ENCODE data around the gene AKT1S1. TPM values are rescaled to one million over a fixed set of nuclear protein-coding genes. Genes with fewer than 3 reads are reported as not detected.

The AKT1S1 gene
- total RNA-seq, 4 donors from 2014 or later: 23.8 to 56.8 (median 43.4) TPM

- Histone ChIP-seq H3K36me3 (peaks cover 0 to 11% of the 10 kb centered on the region in 2 donors), H3K27me3 (no peaks in the 10 kb centered on the region), H3K4me3 (peak overlapping the region; percentile 40 to 58 (median 55)), H3K9me3 (no peaks in the 10 kb centered on the region), H3K4me1 (peaks cover 48 to 50% of the 10 kb centered on the region in 2 donors), H3K27ac (peak overlapping the region; percentile 96 to 99 (median 98))
- ATAC-seq (peak in 1 of 2 donors; percentile 5), DNase-seq (no peak)
- in situ Hi-C loops (cut with MboI; ENCODE audit: low sequenced_read_pairs in 4 of 4) (no loop called here), intact Hi-C loops (cut with DNase I; ENCODE audit: low total_unique reads) (no loop called here)
- TF ChIP-seq CTCF (IDR thresholded peaks at IDR 0.05 in 4 of 5, conservative IDR thresholded peaks at IDR 0.05 in 1 of 5) (no peak), POLR2A (IDR thresholded peaks at IDR 0.05) (no peak)
Observed at GRCh38 chr19:49869009-49869483, 8.1 kb downstream of the AKT1S1 start.

- H3K27me3 ChIP-seq: no peaks in the 10 kb centered on the region
- intact Hi-C loops (cut with DNase I; ENCODE audit: low total_unique reads): loop anchor here (1.0 to 2.0 kb wide), 3 partner anchors 9 to 191 kb away; partner anchors contain the start of gene PTOV1
- H3K4me1 ChIP-seq: peaks cover 45 to 47% of the 10 kb centered on the region in 2 donors
- H3K4me3 ChIP-seq: peak within 1 kb of the TSS; percentile 73 to 99 (median 88)
- TF ChIP-seq CTCF (IDR thresholded peaks at IDR 0.05 in 4 of 5, conservative IDR thresholded peaks at IDR 0.05 in 1 of 5): no peak
- peak; percentile 69 to 72 for TF ChIP-seq POLR2A (IDR thresholded peaks at IDR 0.05)
- ATAC-seq (peak; percentile 66 to 69), DNase-seq (peak; percentile 83 to 84)
- in situ Hi-C loops (cut with MboI; ENCODE audit: low sequenced_read_pairs in 4 of 4): no loop called here
- peaks cover 0 to 15% of the 10 kb centered on the region in 2 donors for H3K36me3 ChIP-seq
- peak within 1 kb of the TSS; percentile 96 to 99 (median 98) for H3K27ac ChIP-seq
- H3K9me3 ChIP-seq: no peaks in the 10 kb centered on the region
Observed at GRCh38 chr19:49866933-49867782, 10.0 kb downstream of the AKT1S1 start, which contains the start of gene PNKP. Gene PNKP, minus strand, starts transcription at chr19:49867576. Its CDS starts 372 bp downstream, at chr19:49867204.

- no peaks in the 10 kb centered on the region for H3K27me3 ChIP-seq
- no peak for ATAC-seq
- intact Hi-C loops (cut with DNase I; ENCODE audit: low total_unique reads): no loop called here
- H3K9me3 ChIP-seq: no peaks in the 10 kb centered on the region
- no peak overlapping the region for H3K4me3 ChIP-seq
- in situ Hi-C loops (cut with MboI; ENCODE audit: low sequenced_read_pairs in 4 of 4): no loop called here
- DNase-seq: no peak
- H3K4me1 ChIP-seq: peaks cover 36 to 37% of the 10 kb centered on the region in 2 donors
- H3K36me3 ChIP-seq: peaks cover 0 to 28% of the 10 kb centered on the region in 2 donors
- TF ChIP-seq CTCF (IDR thresholded peaks at IDR 0.05 in 4 of 5, conservative IDR thresholded peaks at IDR 0.05 in 1 of 5): no peak
- no peak for TF ChIP-seq POLR2A (IDR thresholded peaks at IDR 0.05)
- peak overlapping the region in 3 of 4 donors; percentile 56 to 99 (median 98) for H3K27ac ChIP-seq
Observed at GRCh38 chr19:49864890-49865289, 12.3 kb downstream of the AKT1S1 start.

- Histone ChIP-seq H3K36me3 (peaks cover 0 to 33% of the 10 kb centered on the region in 2 donors), H3K27ac (no peak overlapping the region), H3K4me1 (peaks cover 33% of the 10 kb centered on the region in 2 donors), H3K27me3 (no peaks in the 10 kb centered on the region), H3K9me3 (no peaks in the 10 kb centered on the region), H3K4me3 (no peak overlapping the region)
- DNase-seq (no peak), ATAC-seq (no peak)
- intact Hi-C loops (cut with DNase I; ENCODE audit: low total_unique reads): no loop called here
- in situ Hi-C loops (cut with MboI; ENCODE audit: low sequenced_read_pairs in 4 of 4): no loop called here
- TF ChIP-seq CTCF (IDR thresholded peaks at IDR 0.05 in 4 of 5, conservative IDR thresholded peaks at IDR 0.05 in 1 of 5) (no peak), POLR2A (IDR thresholded peaks at IDR 0.05) (no peak)
Observed at GRCh38 chr19:49863935-49864320, 13.2 kb downstream of the AKT1S1 start.
